Loucy (cell line): ENCODE measurements around the gene CARD19.

Source experiments
- H2AFZ ChIP-seq: fragments of 200-600 bp; sonication (generic); 2 replicates; pipeline ENCODE4 v1.6.0; 2016; ENCODE audit warnings: antibody characterized with exemption, mild to moderate bottlenecking, low read length, moderate library complexity
- H3F3A ChIP-seq: fragments of 200-600 bp; 2 replicates; pipeline ENCODE4 v1.6.0; 2016; ENCODE audit warnings: antibody characterized with exemption, low read depth, mild to moderate bottlenecking
- H3K27me3 ChIP-seq: fragments of 200-600 bp; sonication (generic); 2 replicates; pipeline ENCODE4 v1.6.1; 2014; ENCODE audit warnings: low read length, mild to moderate bottlenecking; ENCODE audit not compliant: insufficient read depth, poor library complexity, severe bottlenecking
- H3K36me3 ChIP-seq: fragments of 200-600 bp; sonication (generic); 2 replicates; pipeline ENCODE4 v1.6.1; 2016; ENCODE audit warnings: low read length; ENCODE audit not compliant: insufficient read depth
- H3K4me1 ChIP-seq: fragments of 200-600 bp; sonication (generic); 2 replicates; pipeline ENCODE4 v1.5.1; 2014; ENCODE audit warnings: low read length, mild to moderate bottlenecking; ENCODE audit not compliant: insufficient read depth, poor library complexity, severe bottlenecking
- H3K4me2 ChIP-seq: fragments of 200-600 bp; sonication (generic); 2 replicates; pipeline ENCODE4 v1.6.0; 2014; ENCODE audit warnings: antibody characterized with exemption, low read length, low read depth, mild to moderate bottlenecking; ENCODE audit not compliant: poor library complexity, severe bottlenecking
- H3K4me3 ChIP-seq: fragments of 200-600 bp; sonication (generic); 2 replicates; pipeline ENCODE4 v1.5.1; 2014; ENCODE audit warnings: low read length, mild to moderate bottlenecking, mixed read lengths; ENCODE audit not compliant: poor library complexity, severe bottlenecking
- H3K79me2 ChIP-seq: fragments of 200-600 bp; sonication (generic); 2 replicates; pipeline ENCODE4 v1.6.1; 2014; ENCODE audit warnings: low read length; ENCODE audit not compliant: insufficient read depth
- H3K9ac ChIP-seq: fragments of 200-600 bp; sonication (generic); 2 replicates; pipeline ENCODE4 v1.6.0; 2014; ENCODE audit warnings: mild to moderate bottlenecking, low read depth, low read length, moderate library complexity; ENCODE audit not compliant: poor library complexity, severe bottlenecking
- H3K9me2 ChIP-seq: fragments of 200-600 bp; sonication (generic); replicated peaks from 2 replicates; pipeline ENCODE4 v1.6.1; 2016; ENCODE audit warnings: low read depth, low read length, mixed read lengths
- H3K9me3 ChIP-seq: fragments of 200-600 bp; sonication (generic); 2 replicates; pipeline ENCODE4 v1.6.1; 2014; ENCODE audit warnings: mild to moderate bottlenecking, antibody characterized with exemption, low read length, low read depth; ENCODE audit not compliant: insufficient read depth
- H4K20me1 ChIP-seq: fragments of 200-600 bp; sonication (generic); 2 replicates; pipeline ENCODE4 v1.6.0; 2014; ENCODE audit warnings: antibody characterized with exemption, low read length, mild to moderate bottlenecking; ENCODE audit not compliant: insufficient read depth, poor library complexity, severe bottlenecking
- EZH2phosphoT487 ChIP-seq: fragments of 200-600 bp; IDR thresholded peaks from 2 replicates; pipeline ENCODE4 v1.6.1; 2018; ENCODE audit warnings: antibody characterized with exemption, mild to moderate bottlenecking, moderate library complexity, borderline replicate concordance
- TF ChIP-seq, protein P1 (sequence below): fragments of 200-600 bp; sonication (generic); conservative IDR thresholded peaks from 2 replicates; pipeline ENCODE4 v1.5.1; 2014; ENCODE audit warnings: mild to moderate bottlenecking, antibody characterized with exemption, low read length

Gene CARD19

GRCh38 chr9:93122721-93123221 is 26.8 kb downstream of the CARD19 start:
- H3K9ac ChIP-seq: no peak overlapping the region
- no peak overlapping the region for H3K4me2 ChIP-seq
- no peak overlapping the region for H2AFZ ChIP-seq
- no peaks in the 10 kb centered on the region for H4K20me1 ChIP-seq
- TF ChIP-seq EZH2phosphoT487: no peak
- TF ChIP-seq, protein P1, sequence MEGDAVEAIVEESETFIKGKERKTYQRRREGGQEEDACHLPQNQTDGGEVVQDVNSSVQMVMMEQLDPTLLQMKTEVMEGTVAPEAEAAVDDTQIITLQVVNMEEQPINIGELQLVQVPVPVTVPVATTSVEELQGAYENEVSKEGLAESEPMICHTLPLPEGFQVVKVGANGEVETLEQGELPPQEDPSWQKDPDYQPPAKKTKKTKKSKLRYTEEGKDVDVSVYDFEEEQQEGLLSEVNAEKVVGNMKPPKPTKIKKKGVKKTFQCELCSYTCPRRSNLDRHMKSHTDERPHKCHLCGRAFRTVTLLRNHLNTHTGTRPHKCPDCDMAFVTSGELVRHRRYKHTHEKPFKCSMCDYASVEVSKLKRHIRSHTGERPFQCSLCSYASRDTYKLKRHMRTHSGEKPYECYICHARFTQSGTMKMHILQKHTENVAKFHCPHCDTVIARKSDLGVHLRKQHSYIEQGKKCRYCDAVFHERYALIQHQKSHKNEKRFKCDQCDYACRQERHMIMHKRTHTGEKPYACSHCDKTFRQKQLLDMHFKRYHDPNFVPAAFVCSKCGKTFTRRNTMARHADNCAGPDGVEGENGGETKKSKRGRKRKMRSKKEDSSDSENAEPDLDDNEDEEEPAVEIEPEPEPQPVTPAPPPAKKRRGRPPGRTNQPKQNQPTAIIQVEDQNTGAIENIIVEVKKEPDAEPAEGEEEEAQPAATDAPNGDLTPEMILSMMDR: no peak
- H3K4me3 ChIP-seq: no peak overlapping the region
- H3K9me3 ChIP-seq: no peaks in the 10 kb centered on the region
- H3K4me1 ChIP-seq: no peaks in the 10 kb centered on the region
- H3K79me2 ChIP-seq: no peaks in the 10 kb centered on the region
- H3K9me2 ChIP-seq: no peaks in the 10 kb centered on the region
- no peaks in the 10 kb centered on the region for H3K27me3 ChIP-seq
- H3K36me3 ChIP-seq: no peaks in the 10 kb centered on the region
- H3F3A ChIP-seq: no peaks in the 10 kb centered on the region

GRCh38 chr9:93123561-93124283 is 27.7 kb downstream of the CARD19 start:
- Histone ChIP-seq H3F3A (no peaks in the 10 kb centered on the region), H3K9me2 (no peaks in the 10 kb centered on the region), H3K27me3 (no peaks in the 10 kb centered on the region), H4K20me1 (no peaks in the 10 kb centered on the region), H3K36me3 (no peaks in the 10 kb centered on the region), H3K4me3 (no peak overlapping the region), H3K79me2 (no peaks in the 10 kb centered on the region), H3K4me1 (no peaks in the 10 kb centered on the region), H2AFZ (no peak overlapping the region), H3K9me3 (no peaks in the 10 kb centered on the region), H3K9ac (no peak overlapping the region), H3K4me2 (no peak overlapping the region)
- TF ChIP-seq EZH2phosphoT487: no peak
- TF ChIP-seq, protein P1: no peak

GRCh38 chr9:93124793-93125192 is 28.8 kb downstream of the CARD19 start:
- Histone ChIP-seq H3K27me3 (no peaks in the 10 kb centered on the region), H3K9me3 (no peaks in the 10 kb centered on the region), H3K4me3 (no peak overlapping the region), H3K4me1 (no peaks in the 10 kb centered on the region), H4K20me1 (no peaks in the 10 kb centered on the region), H3K9ac (no peak overlapping the region), H3K4me2 (no peak overlapping the region), H3K9me2 (no peaks in the 10 kb centered on the region), H3K79me2 (no peaks in the 10 kb centered on the region), H2AFZ (no peak overlapping the region), H3F3A (no peaks in the 10 kb centered on the region), H3K36me3 (no peaks in the 10 kb centered on the region)
- TF ChIP-seq, protein P1: no peak
- no peak for TF ChIP-seq EZH2phosphoT487
